ENCODE measurements around the gene SHLD1.
A peak's percentile ranks its signal among the peaks of the same experiment; 100 is the strongest.

SHLD1 gene

DNA sequence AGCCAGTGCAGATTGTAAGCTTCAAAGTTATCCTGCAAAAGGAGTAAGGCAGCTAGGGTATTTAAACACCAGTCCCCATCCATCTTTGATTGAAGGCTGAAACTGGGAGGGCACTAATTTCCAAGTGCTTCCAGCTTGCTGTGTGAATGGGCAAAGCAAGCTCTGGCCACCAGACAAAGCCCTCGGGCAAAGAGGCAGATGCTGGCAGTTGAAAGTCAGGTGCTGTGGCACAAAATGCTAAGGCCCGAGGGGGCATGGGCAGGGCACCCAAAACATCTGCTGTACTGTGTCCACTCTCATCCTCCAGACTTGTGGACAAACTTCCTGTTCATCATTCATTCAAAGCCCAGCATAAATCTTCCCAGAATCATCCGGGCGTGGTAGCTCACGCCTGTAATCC, 137.2 kb downstream of the SHLD1 start:
- H3K27me3 ChIP-seq: no peaks in the 10 kb centered on the region
- DNase-seq: peak; percentile 45
- H3K9me3 ChIP-seq: no peaks in the 10 kb centered on the region
- TF ChIP-seq, protein P1, sequence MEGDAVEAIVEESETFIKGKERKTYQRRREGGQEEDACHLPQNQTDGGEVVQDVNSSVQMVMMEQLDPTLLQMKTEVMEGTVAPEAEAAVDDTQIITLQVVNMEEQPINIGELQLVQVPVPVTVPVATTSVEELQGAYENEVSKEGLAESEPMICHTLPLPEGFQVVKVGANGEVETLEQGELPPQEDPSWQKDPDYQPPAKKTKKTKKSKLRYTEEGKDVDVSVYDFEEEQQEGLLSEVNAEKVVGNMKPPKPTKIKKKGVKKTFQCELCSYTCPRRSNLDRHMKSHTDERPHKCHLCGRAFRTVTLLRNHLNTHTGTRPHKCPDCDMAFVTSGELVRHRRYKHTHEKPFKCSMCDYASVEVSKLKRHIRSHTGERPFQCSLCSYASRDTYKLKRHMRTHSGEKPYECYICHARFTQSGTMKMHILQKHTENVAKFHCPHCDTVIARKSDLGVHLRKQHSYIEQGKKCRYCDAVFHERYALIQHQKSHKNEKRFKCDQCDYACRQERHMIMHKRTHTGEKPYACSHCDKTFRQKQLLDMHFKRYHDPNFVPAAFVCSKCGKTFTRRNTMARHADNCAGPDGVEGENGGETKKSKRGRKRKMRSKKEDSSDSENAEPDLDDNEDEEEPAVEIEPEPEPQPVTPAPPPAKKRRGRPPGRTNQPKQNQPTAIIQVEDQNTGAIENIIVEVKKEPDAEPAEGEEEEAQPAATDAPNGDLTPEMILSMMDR (IDR thresholded peaks at IDR 0.05; ENCODE audit: low read depth, low read length): no peak
- H3K4me3 ChIP-seq (ENCODE audit: low read depth, low read length): no peak overlapping the region
- H3K36me3 ChIP-seq: no peaks in the 10 kb centered on the region
- peaks cover 10% of the 10 kb centered on the region for H3K4me1 ChIP-seq

DNA sequence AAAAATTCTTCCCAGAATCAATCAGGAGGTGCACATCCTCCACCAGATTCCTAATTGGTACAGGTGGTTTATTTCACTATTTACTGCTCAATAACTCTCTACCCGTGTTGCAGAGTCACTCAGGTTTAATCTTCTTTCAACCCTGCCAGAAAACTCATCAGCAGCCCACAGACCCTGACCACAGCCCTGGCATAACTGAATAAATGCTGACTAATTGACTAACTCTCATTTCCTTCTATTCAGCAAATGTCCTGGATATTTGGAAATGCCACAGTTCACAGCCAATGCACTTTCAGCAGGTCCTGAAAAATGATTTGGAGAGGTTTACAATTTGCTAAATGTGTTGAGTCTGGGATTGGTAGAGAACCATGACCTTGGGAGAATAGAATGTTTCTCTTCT, 137.8 kb downstream of the SHLD1 start:
- Histone ChIP-seq H3K9me3 (no peaks in the 10 kb centered on the region), H3K4me3 (ENCODE audit: low read depth, low read length) (no peak overlapping the region), H3K4me1 (peaks cover 14% of the 10 kb centered on the region), H3K27me3 (no peaks in the 10 kb centered on the region), H3K36me3 (no peaks in the 10 kb centered on the region)
- no peak for DNase-seq
- TF ChIP-seq, protein P1 (IDR thresholded peaks at IDR 0.05; ENCODE audit: low read depth, low read length): no peak

DNA sequence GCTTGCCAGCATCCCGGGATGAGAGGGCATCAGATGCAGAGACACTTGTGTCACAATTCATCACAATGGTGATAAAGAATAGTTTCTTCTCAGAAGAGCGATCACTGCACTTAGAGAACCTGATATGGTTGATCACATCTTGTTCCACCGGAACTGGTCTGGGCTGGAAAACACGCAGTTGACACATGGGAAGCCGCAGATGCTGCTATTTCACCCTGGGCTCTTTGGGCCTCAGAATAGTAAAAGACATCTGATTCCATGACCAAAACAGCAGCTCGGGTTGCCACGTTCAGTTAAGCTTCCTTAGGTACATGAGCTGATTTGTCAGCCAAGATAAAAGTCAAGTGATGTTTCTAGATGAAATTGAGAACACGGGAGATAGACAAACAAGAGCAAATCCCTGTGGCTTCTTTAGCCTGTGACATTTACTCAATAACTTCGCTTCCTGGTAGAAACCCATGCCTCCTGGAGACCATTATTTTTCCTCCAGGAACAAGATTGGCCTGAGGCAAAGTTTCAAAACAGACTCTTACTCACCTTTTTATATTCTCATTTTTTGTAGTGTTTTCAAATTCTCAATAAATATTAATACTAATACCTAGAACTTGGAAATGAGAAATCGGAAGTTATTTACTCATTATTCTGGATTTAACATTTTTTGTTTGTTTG, 140.7 kb downstream of the SHLD1 start:
- H3K4me1 ChIP-seq: peaks cover 18% of the 10 kb centered on the region
- no peak overlapping the region for H3K4me3 ChIP-seq (ENCODE audit: low read depth, low read length)
- H3K27me3 ChIP-seq: no peaks in the 10 kb centered on the region
- DNase-seq: no peak
- H3K36me3 ChIP-seq: no peaks in the 10 kb centered on the region
- TF ChIP-seq, protein P1 (IDR thresholded peaks at IDR 0.05; ENCODE audit: low read depth, low read length): no peak
- H3K9me3 ChIP-seq: no peaks in the 10 kb centered on the region

DNA sequence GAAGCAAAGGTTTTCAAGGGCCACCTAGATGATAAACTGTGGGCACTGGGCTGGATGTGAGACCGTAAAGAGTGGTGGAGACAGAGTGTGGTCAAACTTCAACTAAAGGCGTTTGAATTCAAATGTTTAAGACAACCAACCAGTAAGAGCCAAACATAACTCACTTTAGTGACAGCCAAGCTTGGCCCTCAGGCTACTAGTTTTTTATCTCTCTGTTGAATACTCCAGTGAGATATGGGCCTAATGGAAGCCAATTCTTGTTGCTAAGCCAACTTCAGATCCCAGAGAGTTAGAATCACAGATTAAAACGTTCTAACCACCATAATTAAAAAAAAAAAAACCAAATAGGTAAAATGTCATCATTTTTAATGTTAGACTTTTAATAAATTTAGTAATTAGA, 142.9 kb downstream of the SHLD1 start:
- peak; percentile 28 for DNase-seq
- no peak overlapping the region for H3K4me3 ChIP-seq (ENCODE audit: low read depth, low read length)
- H3K27me3 ChIP-seq: no peaks in the 10 kb centered on the region
- TF ChIP-seq, protein P1 (IDR thresholded peaks at IDR 0.05; ENCODE audit: low read depth, low read length): no peak
- no peaks in the 10 kb centered on the region for H3K9me3 ChIP-seq
- no peaks in the 10 kb centered on the region for H3K36me3 ChIP-seq
- H3K4me1 ChIP-seq: peaks cover 12% of the 10 kb centered on the region

DNA sequence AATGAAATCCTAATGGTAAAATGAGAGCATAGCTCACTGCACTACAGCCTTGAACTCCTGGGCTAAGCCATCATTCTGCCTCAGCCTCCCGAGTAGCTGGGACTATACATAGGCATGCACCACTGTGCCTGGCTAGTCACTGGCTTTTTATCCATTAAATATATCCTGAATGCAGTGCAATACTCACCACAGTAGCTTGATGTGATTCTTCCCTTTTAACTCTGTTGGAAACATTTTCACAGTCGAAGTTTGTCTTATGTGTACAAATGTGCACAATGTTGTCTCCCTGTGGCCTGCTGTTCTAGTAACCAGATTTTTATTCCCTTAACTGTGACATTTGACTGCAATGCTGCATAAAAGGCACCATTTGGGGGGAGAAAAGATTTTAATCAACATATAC, 143.4 kb downstream of the SHLD1 start:
- H3K9me3 ChIP-seq: no peaks in the 10 kb centered on the region
- no peaks in the 10 kb centered on the region for H3K27me3 ChIP-seq
- H3K4me1 ChIP-seq: peaks cover 12% of the 10 kb centered on the region
- no peak overlapping the region for H3K4me3 ChIP-seq (ENCODE audit: low read depth, low read length)
- TF ChIP-seq, protein P1 (IDR thresholded peaks at IDR 0.05; ENCODE audit: low read depth, low read length): no peak
- no peaks in the 10 kb centered on the region for H3K36me3 ChIP-seq
- no peak for DNase-seq

DNA sequence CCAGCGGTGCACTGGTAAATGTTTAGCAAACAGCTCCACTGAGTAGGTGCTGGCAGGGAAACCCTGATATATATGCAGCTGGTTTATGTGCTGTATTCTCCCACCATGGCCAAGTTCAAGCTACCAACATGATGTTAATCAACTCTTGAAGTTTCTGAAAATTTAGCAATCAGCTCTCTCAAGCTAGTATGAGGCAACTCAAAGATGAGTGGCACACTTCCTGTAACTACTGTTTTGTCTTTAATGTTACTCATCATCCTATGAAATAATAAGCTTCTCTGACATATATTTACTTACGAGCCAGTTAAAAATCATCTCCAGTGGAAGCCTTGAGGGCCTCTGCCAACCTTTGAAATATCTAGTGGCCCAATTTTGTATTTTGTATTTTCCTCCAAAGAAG, 145.4 kb downstream of the SHLD1 start:
- Histone ChIP-seq H3K9me3 (no peaks in the 10 kb centered on the region), H3K36me3 (no peaks in the 10 kb centered on the region), H3K4me3 (ENCODE audit: low read depth, low read length) (no peak overlapping the region), H3K27me3 (no peaks in the 10 kb centered on the region), H3K4me1 (peaks cover 10% of the 10 kb centered on the region)
- no peak for DNase-seq
- TF ChIP-seq, protein P1 (IDR thresholded peaks at IDR 0.05; ENCODE audit: low read depth, low read length): no peak
